ENCODE results near the gene MRPL2. TPM values are rescaled to one million over a fixed set of nuclear protein-coding genes. Genes with fewer than 3 reads are reported as not detected.

MRPL2 gene
- total RNA-seq, 1 donor from 2014 or later, result 16.9 TPM

- no peak for DNase-seq (ENCODE audit: low read depth)
- peak within 1 kb of the TSS; percentile 77 for H3K4me3 ChIP-seq (ENCODE audit: low read depth, low read length)
- TF ChIP-seq CTCF (conservative IDR thresholded peaks at IDR 0.05; ENCODE audit: low read depth, low read length), result no peak
These were observed 16.6 kb upstream of the MRPL2 start, which contains the start of gene PTK7 for GRCh38 chr6:43075670-43076463. TSS of gene PTK7 (plus strand) at chr6:43076314. CDS start at chr6:43076489, 175 bp downstream.

GRCh38 chr6:43074847-43075669, 15.8 kb upstream of the MRPL2 start:
- DNase-seq (ENCODE audit: low read depth), result no peak
- TF ChIP-seq CTCF (conservative IDR thresholded peaks at IDR 0.05; ENCODE audit: low read depth, low read length), result no peak
- H3K4me3 ChIP-seq (ENCODE audit: low read depth, low read length), result no peak overlapping the region

GRCh38 chr6:43070028-43070632, 10.9 kb upstream of the MRPL2 start:
- H3K4me3 ChIP-seq (ENCODE audit: low read depth, low read length), result no peak overlapping the region
- no peak for DNase-seq (ENCODE audit: low read depth)
- TF ChIP-seq CTCF (conservative IDR thresholded peaks at IDR 0.05; ENCODE audit: low read depth, low read length), result peak; percentile 76

GRCh38 chr6:43062818-43063217, 3.6 kb upstream of the MRPL2 start:
- no peak for DNase-seq (ENCODE audit: low read depth)
- H3K4me3 ChIP-seq (ENCODE audit: low read depth, low read length), result no peak overlapping the region
- no peak for TF ChIP-seq CTCF (conservative IDR thresholded peaks at IDR 0.05; ENCODE audit: low read depth, low read length)

GRCh38 chr6:43061861-43062260, 2.6 kb upstream of the MRPL2 start:
- TF ChIP-seq CTCF (conservative IDR thresholded peaks at IDR 0.05; ENCODE audit: low read depth, low read length), result no peak
- no peak for DNase-seq (ENCODE audit: low read depth)
- H3K4me3 ChIP-seq (ENCODE audit: low read depth, low read length), result no peak overlapping the region

GRCh38 chr6:43060755-43061633, 1.8 kb upstream of the MRPL2 start:
- TF ChIP-seq CTCF (conservative IDR thresholded peaks at IDR 0.05; ENCODE audit: low read depth, low read length), result no peak
- DNase-seq (ENCODE audit: low read depth), result no peak
- peak overlapping the region; percentile 90 for H3K4me3 ChIP-seq (ENCODE audit: low read depth, low read length)
